Neural cell (in vitro differentiated cells): Measurements from ENCODE around the gene CKMT2. TPM values are rescaled to one million over a fixed set of nuclear protein-coding genes. Genes with fewer than 3 reads are reported as not detected.

Source experiments
- H2AFZ ChIP-seq: fragments of 200-600, 300-800 bp; sonication (generic), shearing (Covaris generic); 2 replicates; pipeline ENCODE4 v1.6.0; 2014; ENCODE audit warnings: low read depth, mild to moderate bottlenecking, antibody characterized with exemption, low read length, moderate library complexity
- H3F3A ChIP-seq: fragments of 200-600 bp; shearing (Covaris generic); 2 replicates; pipeline ENCODE4 v1.6.1; 2016; ENCODE audit warnings: mild to moderate bottlenecking, moderate library complexity, mixed read lengths, antibody characterized with exemption, low read length; ENCODE audit not compliant: insufficient read depth, poor library complexity, severe bottlenecking
- H3K27ac ChIP-seq: fragments of 200-600, 300-800 bp; sonication (generic), shearing (Covaris generic); 2 replicates; pipeline ENCODE4 v1.5.1; 2014; ENCODE audit warnings: mild to moderate bottlenecking, low read length, moderate library complexity
- H3K27me3 ChIP-seq: fragments of 300-800, 200-600 bp; sonication (generic), shearing (Covaris generic); 2 replicates; pipeline ENCODE4 v1.6.0; 2014; ENCODE audit warnings: mild to moderate bottlenecking, low read depth, low read length, moderate library complexity; ENCODE audit not compliant: insufficient read depth
- H3K36me3 ChIP-seq: fragments of 300-800, 200-600 bp; sonication (generic), shearing (Covaris generic); 2 replicates; pipeline ENCODE4 v1.5.1; 2014; ENCODE audit warnings: mild to moderate bottlenecking, antibody characterized with exemption, low read length, moderate library complexity; ENCODE audit not compliant: insufficient read depth
- H3K4me2 ChIP-seq: fragments of 300-800, 200-600 bp; sonication (generic), shearing (Covaris generic); 2 replicates; pipeline ENCODE4 v1.6.0; 2014; ENCODE audit warnings: mild to moderate bottlenecking, low read length
- H3K4me3 ChIP-seq: fragments of 300-800, 200-600 bp; sonication (generic), shearing (Covaris generic); 2 replicates; pipeline ENCODE4 v1.5.1; 2014; ENCODE audit warnings: mild to moderate bottlenecking, low read length, moderate library complexity
- H3K79me2 ChIP-seq: fragments of 200-600 bp; shearing (Covaris generic); replicated peaks from 2 replicates; pipeline ENCODE4 v1.6.0; 2014; ENCODE audit warnings: mild to moderate bottlenecking, low read length, moderate library complexity; ENCODE audit not compliant: insufficient read depth
- H3K9ac ChIP-seq: fragments of 300-800, 200-600 bp; sonication (generic), shearing (Covaris generic); 2 replicates; pipeline ENCODE4 v1.6.1; 2016; ENCODE audit warnings: mild to moderate bottlenecking, low read length, mixed read lengths
- H3K9me2 ChIP-seq: fragments of 200-600 bp; shearing (Covaris generic); 2 replicates; pipeline ENCODE4 v1.6.1; 2016; ENCODE audit warnings: mild to moderate bottlenecking, low read length, mixed read lengths; ENCODE audit not compliant: insufficient read depth
- H3K9me3 ChIP-seq: fragments of 200-600, 300-800 bp; sonication (generic), shearing (Covaris generic); 2 replicates; pipeline ENCODE4 v1.6.1; 2016; ENCODE audit warnings: mild to moderate bottlenecking, mixed run types, low read length, moderate library complexity, mixed read lengths
- H4K20me1 ChIP-seq: fragments of 200-600 bp; shearing (Covaris generic); 2 replicates; pipeline ENCODE4 v1.6.1; 2016; ENCODE audit warnings: mild to moderate bottlenecking, mixed run types; ENCODE audit not compliant: insufficient read depth
- CTCF ChIP-seq: fragments of 450-650 bp; IDR thresholded peaks from 2 replicates; pipeline ENCODE4 v1.5.1; 2014; ENCODE audit warnings: antibody characterized with exemption, mild to moderate bottlenecking, moderate library complexity; ENCODE audit not compliant: poor library complexity, severe bottlenecking
- EP300 ChIP-seq: fragments of 450-650 bp; conservative IDR thresholded peaks from 2 replicates; pipeline ENCODE4 v1.6.1; 2014; ENCODE audit warnings: antibody characterized with exemption, mild to moderate bottlenecking, moderate library complexity; ENCODE audit not compliant: poor library complexity, severe bottlenecking
- EZH2 ChIP-seq: fragments of 200-600, 300-800 bp; shearing (Covaris generic), sonication (generic); IDR thresholded peaks from 2 replicates; pipeline ENCODE4 v1.6.1; 2014; ENCODE audit warnings: antibody characterized with exemption, low read length, borderline replicate concordance, mild to moderate bottlenecking; ENCODE audit not compliant: insufficient read depth, poor library complexity, severe bottlenecking
- MXI1 ChIP-seq: fragments of 450-650 bp; conservative IDR thresholded peaks from 2 replicates; pipeline ENCODE4 v1.6.1; 2014; ENCODE audit warnings: antibody characterized with exemption, mild to moderate bottlenecking; ENCODE audit not compliant: poor library complexity, severe bottlenecking
- POLR2AphosphoS5 ChIP-seq: IDR thresholded peaks from 2 replicates; pipeline ENCODE4 v1.6.1; 2012
- RAD21 ChIP-seq: fragments of 450-650 bp; conservative IDR thresholded peaks from 2 replicates; pipeline ENCODE4 v1.6.1; 2014; ENCODE audit warnings: antibody characterized with exemption, mild to moderate bottlenecking, moderate library complexity
- REST ChIP-seq: IDR thresholded peaks from 2 replicates; pipeline ENCODE4 v1.6.1; 2012; ENCODE audit warnings: borderline replicate concordance
- SMC3 ChIP-seq: fragments of 450-650 bp; conservative IDR thresholded peaks from 2 replicates; pipeline ENCODE4 v1.6.1; 2014; ENCODE audit warnings: antibody characterized with exemption, mild to moderate bottlenecking, moderate library complexity; ENCODE audit not compliant: poor library complexity
- TAF1 ChIP-seq: IDR thresholded peaks from 2 replicates; pipeline ENCODE4 v1.6.1; 2012; ENCODE audit warnings: low read depth
- polyA plus RNA-seq: library from polyadenylated mRNA; depleted of rRNA; stranded (reverse); fragments of >200 nt; gene quantifications from 2 replicates; pipeline ENCODE4 v1.2.3, GENCODE V29; 2014

The CKMT2 gene
- polyA plus RNA-seq, 1 donor from 2014 or later: not detected

GRCh38 chr5:81313686-81314085 is 80.6 kb downstream of the CKMT2 start:
- H3K9ac ChIP-seq: no peak overlapping the region
- H3K4me3 ChIP-seq: no peak overlapping the region
- no peaks in the 10 kb centered on the region for H3K9me2 ChIP-seq
- no peaks in the 10 kb centered on the region for H3K79me2 ChIP-seq
- no peaks in the 10 kb centered on the region for H4K20me1 ChIP-seq
- peaks cover 3% of the 10 kb centered on the region for H3K36me3 ChIP-seq
- no peaks in the 10 kb centered on the region for H3K27me3 ChIP-seq
- no peak overlapping the region for H3K27ac ChIP-seq
- TF ChIP-seq TAF1: no peak
- no peak for TF ChIP-seq EZH2
- TF ChIP-seq CTCF: no peak
- TF ChIP-seq MXI1: no peak
- TF ChIP-seq SMC3: no peak
- no peak for TF ChIP-seq EP300
- no peak for TF ChIP-seq REST
- no peak for TF ChIP-seq RAD21
- TF ChIP-seq POLR2AphosphoS5: no peak
- no peaks in the 10 kb centered on the region for H3K9me3 ChIP-seq
- H3F3A ChIP-seq: no peaks in the 10 kb centered on the region
- no peak overlapping the region for H2AFZ ChIP-seq
- no peak overlapping the region for H3K4me2 ChIP-seq

GRCh38 chr5:81314581-81314980 is 81.5 kb downstream of the CKMT2 start:
- H2AFZ ChIP-seq: no peak overlapping the region
- H3K9me2 ChIP-seq: no peaks in the 10 kb centered on the region
- H3K27ac ChIP-seq: no peak overlapping the region
- no peaks in the 10 kb centered on the region for H3F3A ChIP-seq
- TF ChIP-seq RAD21: no peak
- TF ChIP-seq MXI1: no peak
- no peak for TF ChIP-seq SMC3
- no peaks in the 10 kb centered on the region for H3K27me3 ChIP-seq
- H3K9me3 ChIP-seq: no peaks in the 10 kb centered on the region
- H3K79me2 ChIP-seq: no peaks in the 10 kb centered on the region
- H4K20me1 ChIP-seq: no peaks in the 10 kb centered on the region
- no peak overlapping the region for H3K4me3 ChIP-seq
- H3K36me3 ChIP-seq: peaks cover 3% of the 10 kb centered on the region
- H3K4me2 ChIP-seq: no peak overlapping the region
- no peak overlapping the region for H3K9ac ChIP-seq

GRCh38 chr5:81315336-81315735 is 82.2 kb downstream of the CKMT2 start:
- Histone ChIP-seq H3K9ac (no peak overlapping the region), H4K20me1 (no peaks in the 10 kb centered on the region), H3K9me2 (no peaks in the 10 kb centered on the region), H3K79me2 (no peaks in the 10 kb centered on the region), H3F3A (no peaks in the 10 kb centered on the region), H2AFZ (no peak overlapping the region), H3K4me3 (no peak overlapping the region), H3K4me2 (no peak overlapping the region), H3K27me3 (no peaks in the 10 kb centered on the region), H3K36me3 (no peaks in the 10 kb centered on the region), H3K27ac (no peak overlapping the region), H3K9me3 (no peaks in the 10 kb centered on the region)
- TF ChIP-seq REST (no peak), RAD21 (no peak), SMC3 (no peak), CTCF (no peak), TAF1 (no peak), POLR2AphosphoS5 (no peak), EP300 (no peak)
